DND-41 (cell line): ENCODE data around the gene TMC7.

Experiments used
- EZH2 ChIP-seq: IDR thresholded peaks from 3 replicates; pipeline ENCODE4 v1.6.1; 2012; ENCODE audit warnings: borderline replicate concordance, low read depth, mild to moderate bottlenecking, moderate library complexity, low read length, inconsistent platforms; ENCODE audit not compliant: severe bottlenecking
- TF ChIP-seq, protein P1 (sequence below): IDR thresholded peaks from 2 replicates; pipeline ENCODE4 v1.5.1; 2012; ENCODE audit warnings: borderline replicate concordance, low read length, moderate library complexity, mild to moderate bottlenecking; ENCODE audit not compliant: poor library complexity, severe bottlenecking; ENCODE audit errors: extremely low read depth

DNA sequence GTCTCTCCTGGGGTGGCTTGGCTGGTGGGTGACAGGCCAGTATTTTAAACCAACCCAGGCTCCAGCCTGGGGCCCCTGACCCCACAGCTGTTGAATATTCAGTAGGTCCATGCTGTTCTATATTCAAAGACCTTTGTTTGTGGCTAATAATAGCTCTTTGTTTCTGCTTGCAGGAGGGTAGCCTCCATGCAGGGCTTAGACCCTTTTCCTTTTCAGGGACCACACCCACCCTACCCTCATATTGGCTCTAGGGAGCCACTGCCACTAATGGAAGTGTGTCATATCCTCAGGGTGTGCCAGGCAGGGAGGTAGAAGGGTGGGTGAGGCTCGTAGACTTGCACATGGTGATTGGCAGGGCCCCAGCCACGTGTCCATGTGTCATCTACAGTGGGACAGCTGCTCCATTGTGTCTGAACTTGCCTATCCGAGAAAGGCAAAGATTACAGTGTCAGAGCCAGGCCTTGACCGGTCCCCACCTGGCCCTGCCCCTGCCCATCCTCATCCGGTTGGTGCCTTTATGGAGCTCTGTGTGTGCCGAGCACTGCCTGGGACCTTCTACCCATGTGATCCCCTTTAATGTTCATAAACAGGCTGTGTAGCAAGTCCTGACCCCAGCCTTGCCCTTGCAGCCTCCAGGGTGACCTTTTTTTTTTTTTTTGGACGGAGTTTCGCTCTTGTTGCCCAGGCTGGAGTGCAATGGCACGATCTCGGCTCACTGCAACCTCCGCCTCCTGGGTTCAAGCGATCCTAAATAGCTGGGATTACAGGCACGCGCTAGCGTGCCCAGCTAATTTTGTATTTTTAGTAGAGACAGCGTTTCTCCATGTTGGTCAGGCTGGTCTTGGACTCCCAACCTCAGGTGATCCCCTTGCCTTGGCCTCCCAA, 22.1 kb downstream of the TMC7 start:
- TF ChIP-seq, protein P1, sequence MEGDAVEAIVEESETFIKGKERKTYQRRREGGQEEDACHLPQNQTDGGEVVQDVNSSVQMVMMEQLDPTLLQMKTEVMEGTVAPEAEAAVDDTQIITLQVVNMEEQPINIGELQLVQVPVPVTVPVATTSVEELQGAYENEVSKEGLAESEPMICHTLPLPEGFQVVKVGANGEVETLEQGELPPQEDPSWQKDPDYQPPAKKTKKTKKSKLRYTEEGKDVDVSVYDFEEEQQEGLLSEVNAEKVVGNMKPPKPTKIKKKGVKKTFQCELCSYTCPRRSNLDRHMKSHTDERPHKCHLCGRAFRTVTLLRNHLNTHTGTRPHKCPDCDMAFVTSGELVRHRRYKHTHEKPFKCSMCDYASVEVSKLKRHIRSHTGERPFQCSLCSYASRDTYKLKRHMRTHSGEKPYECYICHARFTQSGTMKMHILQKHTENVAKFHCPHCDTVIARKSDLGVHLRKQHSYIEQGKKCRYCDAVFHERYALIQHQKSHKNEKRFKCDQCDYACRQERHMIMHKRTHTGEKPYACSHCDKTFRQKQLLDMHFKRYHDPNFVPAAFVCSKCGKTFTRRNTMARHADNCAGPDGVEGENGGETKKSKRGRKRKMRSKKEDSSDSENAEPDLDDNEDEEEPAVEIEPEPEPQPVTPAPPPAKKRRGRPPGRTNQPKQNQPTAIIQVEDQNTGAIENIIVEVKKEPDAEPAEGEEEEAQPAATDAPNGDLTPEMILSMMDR = no peak
- TF ChIP-seq EZH2 = no peak
